ENCODE data around the gene NAALADL2. TPM values are rescaled to one million over a fixed set of nuclear protein-coding genes. Genes with fewer than 3 reads are reported as not detected.

The NAALADL2 gene
- total and polyA plus RNA-seq, 2 of the 4 experiments (the other 2 are of a cell fraction) = 3.8 to 19.2 TPM

DNA sequence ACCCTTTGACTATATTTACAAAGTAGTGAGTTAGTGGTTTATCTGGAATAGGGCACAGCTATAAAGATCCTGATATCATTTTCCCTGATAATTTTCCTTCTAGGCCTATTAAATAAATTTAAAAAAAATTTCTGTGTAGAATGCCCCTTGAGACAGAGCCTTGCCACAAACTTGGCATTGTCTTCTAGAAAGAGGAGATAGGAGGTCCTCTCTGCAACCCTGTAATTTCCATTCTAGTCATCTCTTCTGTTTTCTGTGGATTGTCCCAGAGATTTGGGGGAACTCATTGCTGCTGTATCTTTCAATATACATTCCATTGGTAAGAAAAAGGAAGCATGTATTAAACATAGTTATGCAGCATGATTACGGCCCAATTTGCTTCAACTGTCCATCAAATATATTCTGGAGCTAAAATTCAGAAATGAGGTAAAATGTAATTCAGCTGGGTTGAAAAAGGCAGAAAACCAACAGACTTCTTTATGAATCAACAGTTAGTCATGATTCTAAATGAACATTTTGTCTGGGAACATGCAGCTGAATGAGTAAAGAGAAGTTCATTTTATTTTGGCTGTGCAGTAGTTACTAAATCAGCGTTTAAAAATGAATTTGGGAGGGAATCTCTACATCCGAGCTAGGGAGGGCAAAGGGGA, 401.1 kb downstream of the NAALADL2 start:
- peak overlapping the region; percentile 53; the same call in 1 of the 2 replicates for H3K23ac ChIP-seq (ENCODE audit: low read depth, low read length)
- CTCF ChIA-PET = interaction anchor here (0.5 kb wide), 1 partner anchor 346 kb away, joined by 3 read pairs; no protein-coding TSS in a partner anchor
- TF ChIP-seq RFX5 (IDR thresholded peaks at IDR 0.05; ENCODE audit: low read depth, low read length) (no peak), RAD21 (IDR thresholded peaks at IDR 0.05; ENCODE audit: low read length) (no peak)
- BruUV-seq (replicated peaks) = no TSS peak
- H2BK120ac ChIP-seq (ENCODE audit: low read depth, low read length) = peak overlapping the region; percentile 64
- POLR2A ChIA-PET (ENCODE audit: unreplicated experiment) = no interaction called here
- WGBS, 2 experiments (ENCODE audit: extremely low coverage in 2 of 2, insufficient read length in 1 of 2) = no CpG with 5 or more reads among the region's 3 CpGs
- peak overlapping the region; percentile 30 for H3K18ac ChIP-seq (ENCODE audit: low read depth, low read length)
- ATAC-seq (ENCODE audit: low read depth) (peak; percentile 72), DNase-seq (peak; percentile 70)
- H2AK9ac ChIP-seq (replicated peaks; ENCODE audit: low read depth, low read length, poor library complexity) = no peak overlapping the region
- intact Hi-C loops (cut with micrococcal nuclease) = loop anchor here (10.0 kb wide), 3 partner anchors 135 to 1135 kb away; no protein-coding TSS in a partner anchor
- dilution Hi-C loops (cut with HindIII; ENCODE audit: low sequenced_read_pairs, unreplicated experiment) = no loop called here
- peak overlapping the region; percentile 4; the same call in 1 of the 2 replicates for H4K5ac ChIP-seq (ENCODE audit: low read depth, low read length)
- no peak overlapping the region for H3K9ac ChIP-seq (ENCODE audit: low read depth, low read length)
- H2BK20ac ChIP-seq (ENCODE audit: low read depth, low read length) = peak overlapping the region; percentile 22; the same call in 1 of the 2 replicates
- no peak overlapping the region for H2AFZ ChIP-seq (replicated peaks; ENCODE audit: low read length, poor library complexity)
- no peak overlapping the region for H2BK15ac ChIP-seq (ENCODE audit: low read depth, low read length)
- H4K91ac ChIP-seq (ENCODE audit: insufficient read depth, low read depth, low read length) = no peak overlapping the region; the same call in 1 of the 2 replicates
- H4K8ac ChIP-seq (ENCODE audit: low read depth in 2 of 2, low read length in 2 of 2) = peak overlapping the region; percentile 45 to 69; a peak in 2 of 4 replicates
- in situ Hi-C loops (cut with MboI; ENCODE audit: low sequenced_read_pairs) = no loop called here
- H3K9me3 ChIP-seq (ENCODE audit: control insufficient read depth, insufficient read depth, low read length) = no peaks in the 10 kb centered on the region
- H3K27ac ChIP-seq (ENCODE audit: insufficient read depth, low read length) = peak overlapping the region; percentile 48
- no peaks in the 10 kb centered on the region for H3K36me3 ChIP-seq (ENCODE audit: control insufficient read depth, insufficient read depth, low read length)
- peak overlapping the region; percentile 14 for H3K4ac ChIP-seq (ENCODE audit: low read depth, low read length)
- H3K27me3 ChIP-seq (ENCODE audit: control insufficient read depth, insufficient read depth, low read length) = no peaks in the 10 kb centered on the region
- H4K20me1 ChIP-seq (ENCODE audit: insufficient read depth, low read length) = no peaks in the 10 kb centered on the region
- no peaks in the 10 kb centered on the region for H3K79me1 ChIP-seq (ENCODE audit: low read depth in 1 of 2, low read length in 2 of 2)
- peak overlapping the region; percentile 52; the same call in 1 of the 2 replicates for H3K56ac ChIP-seq (ENCODE audit: extremely low read depth, insufficient read depth, low read length)
- H3K14ac ChIP-seq (replicated peaks; ENCODE audit: low read depth, low read length) = 0 out of 2 replicates have a peak overlapping the region, but pooled peaks have one; percentile 53
- no peak overlapping the region; the same call in 1 of the 2 replicates for H3K4me2 ChIP-seq (ENCODE audit: low read depth, low read length)
- H3K4me3 ChIP-seq (ENCODE audit: insufficient read depth, low read depth, low read length) = no peak overlapping the region
- H2BK5ac ChIP-seq (ENCODE audit: low read depth, low read length, poor library complexity, severe bottlenecking) = peak overlapping the region; percentile 74
- no peak overlapping the region for H2AK5ac ChIP-seq (ENCODE audit: low read depth, low read length)
- H3K4me1 ChIP-seq (ENCODE audit: control insufficient read depth, insufficient read depth, low read length) = peaks cover 5% of the 10 kb centered on the region; the same call in 1 of the 2 replicates
- H3K9me1 ChIP-seq (ENCODE audit: insufficient read depth, low read length) = no peaks in the 10 kb centered on the region

All from IMR-90 (cell line).